Measurements from ENCODE around the gene ENTPD1.

Gene ENTPD1

DNA sequence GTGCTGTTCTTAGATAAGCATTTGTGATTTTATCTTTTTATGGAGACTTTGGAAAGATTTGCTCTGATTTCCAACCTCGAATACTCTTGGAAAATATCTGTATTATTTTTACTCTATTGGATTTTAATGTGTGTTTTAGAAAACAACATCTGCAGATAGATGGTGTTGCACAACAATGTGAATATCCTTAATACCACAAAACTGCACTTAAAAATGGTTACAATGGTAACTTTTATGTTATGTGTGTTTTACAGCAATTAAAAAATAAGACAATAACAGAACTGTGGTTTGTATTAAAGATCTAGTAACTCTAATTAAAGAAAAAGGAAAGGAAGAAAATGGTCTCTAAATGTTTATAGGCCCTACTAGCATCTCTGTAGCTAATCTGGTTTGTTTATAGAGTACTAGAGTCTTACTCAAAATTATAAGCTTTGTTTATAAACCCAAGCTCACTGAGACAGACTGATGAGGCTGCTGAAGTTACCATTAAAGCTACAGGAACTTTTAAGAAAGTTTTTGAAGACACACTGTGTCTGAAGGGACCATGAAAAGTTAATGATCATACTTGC is 77.2 kb downstream of the ENTPD1 start:
- DNase-seq: no peak

DNA sequence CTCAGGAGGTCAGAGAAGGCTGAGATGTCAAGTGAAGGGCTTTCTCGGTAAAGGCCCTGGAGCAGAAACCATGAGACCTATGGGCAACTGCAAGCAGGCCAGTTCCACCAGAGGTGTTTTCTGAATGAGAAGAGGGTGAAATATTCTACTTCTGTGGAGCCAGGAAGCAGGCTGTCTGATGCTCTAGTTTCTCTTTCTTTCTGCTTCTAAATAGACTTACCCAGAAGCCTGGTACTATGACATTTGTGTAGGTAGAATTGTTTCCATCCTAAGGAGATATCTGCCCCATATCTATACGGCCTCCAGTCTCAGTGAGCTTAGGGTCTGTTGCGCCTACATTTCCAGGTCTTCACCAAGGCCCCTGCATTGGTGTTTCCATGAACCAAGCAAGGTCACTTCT is 78.4 kb downstream of the ENTPD1 start:
- no peak for DNase-seq

DNA sequence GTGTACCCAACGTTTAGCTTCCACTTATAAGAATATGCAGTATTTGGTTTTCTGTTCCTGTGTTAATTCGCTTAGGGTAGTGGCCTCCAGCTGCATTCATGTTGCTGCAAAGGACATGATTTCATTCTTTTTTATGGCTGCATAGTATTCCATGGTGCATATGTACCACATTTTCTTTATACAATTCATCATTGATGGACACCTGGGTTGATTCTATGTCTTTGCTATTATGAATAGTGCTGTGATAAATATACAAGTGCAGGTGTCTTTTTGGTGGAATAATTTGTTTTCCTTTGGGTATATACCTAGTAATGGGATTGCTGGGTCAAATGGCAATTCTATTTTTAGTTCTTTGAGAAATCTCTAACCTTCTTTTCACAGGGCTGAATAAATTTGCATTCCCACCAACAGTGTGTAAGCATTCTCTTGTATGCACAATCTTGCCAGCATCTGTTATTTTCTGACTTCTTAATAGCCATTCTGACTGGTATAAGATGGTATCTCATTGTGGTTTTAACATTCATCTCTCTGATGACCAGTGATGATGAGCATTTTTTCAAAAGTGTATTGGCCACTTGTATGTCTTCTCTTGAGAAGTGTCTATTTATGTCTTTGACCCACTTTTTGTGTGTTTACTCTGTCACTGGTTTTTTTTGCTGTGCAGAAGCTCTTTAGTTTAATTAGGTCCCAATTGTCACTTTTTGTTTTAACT is 79.3 kb downstream of the ENTPD1 start:
- DNase-seq: no peak

DNA sequence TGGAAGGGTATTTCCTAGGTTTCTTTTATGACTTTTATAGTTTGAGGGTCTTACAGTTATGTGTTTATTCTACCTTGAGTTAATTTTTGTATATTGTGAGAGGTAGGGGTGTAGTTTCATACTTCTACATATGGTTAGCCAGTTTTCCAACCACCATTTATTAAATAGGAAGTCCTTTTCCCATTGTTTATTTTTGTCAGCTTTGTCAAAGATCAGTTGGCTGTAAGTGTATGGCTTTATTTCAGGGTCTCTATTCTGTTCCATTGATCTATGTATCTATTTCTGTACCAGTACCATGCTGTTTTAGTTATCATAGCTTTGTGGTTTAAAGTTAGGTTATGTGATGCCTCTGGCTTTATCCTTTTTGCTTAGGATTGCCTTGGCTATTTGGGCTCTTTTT is 79.9 kb downstream of the ENTPD1 start:
- no peak for DNase-seq

DNA sequence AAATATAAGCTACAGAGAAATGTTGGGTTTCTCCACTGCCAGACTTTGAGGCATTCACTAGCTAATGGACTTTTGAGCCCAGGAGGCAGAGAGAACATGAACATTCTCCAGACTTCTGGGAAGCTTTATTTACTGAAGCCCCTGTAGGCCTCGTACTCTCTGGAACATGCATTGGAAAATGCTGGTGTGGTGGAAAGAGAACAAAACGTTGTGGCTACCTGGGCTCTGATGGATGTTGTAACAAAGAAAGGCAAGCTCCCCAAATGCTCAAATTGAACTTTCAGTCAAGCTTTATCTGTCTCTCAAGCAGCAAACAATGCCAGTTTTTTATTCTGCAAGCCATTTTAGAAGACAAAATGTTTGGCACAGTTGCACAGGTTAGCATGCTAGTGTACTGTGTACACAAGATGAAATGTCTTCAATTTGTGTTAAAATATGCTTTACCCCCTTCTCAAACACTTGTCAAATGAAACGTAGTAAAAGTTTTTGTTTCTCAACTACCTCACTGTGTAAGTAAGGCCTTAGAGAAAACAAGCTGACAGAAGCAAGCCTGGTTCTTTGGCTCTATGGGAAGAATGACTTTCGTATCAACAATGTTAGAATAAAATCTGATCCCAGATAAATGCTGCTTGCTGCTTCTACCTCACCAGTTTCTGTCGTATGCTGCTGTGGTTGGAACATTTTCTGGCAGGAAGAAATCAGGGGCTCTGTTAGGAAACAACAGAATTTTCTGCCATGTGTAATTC is 80.8 kb downstream of the ENTPD1 start:
- DNase-seq: no peak

DNA sequence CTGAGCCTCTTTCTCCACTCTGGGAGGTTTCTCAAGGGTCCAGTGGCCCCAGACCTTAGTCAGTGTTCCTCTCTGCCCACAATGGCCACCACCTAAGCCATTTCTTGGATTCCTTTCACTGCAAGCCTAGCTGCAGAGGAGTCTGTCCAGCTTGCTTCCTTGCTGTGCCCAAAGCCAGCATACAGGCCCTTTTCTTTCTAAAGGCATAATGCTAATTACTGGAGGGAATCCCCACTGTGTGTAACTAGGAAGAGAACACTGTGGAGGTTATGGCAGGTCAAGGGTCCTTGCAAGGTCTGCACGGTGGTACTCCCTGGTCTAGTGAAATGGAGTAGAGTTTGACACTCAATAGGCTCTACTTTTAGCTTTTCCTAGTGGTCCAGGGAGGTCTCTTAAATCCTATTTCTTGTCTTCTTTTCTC is 81.4 kb downstream of the ENTPD1 start:
- no peak for DNase-seq

DNA sequence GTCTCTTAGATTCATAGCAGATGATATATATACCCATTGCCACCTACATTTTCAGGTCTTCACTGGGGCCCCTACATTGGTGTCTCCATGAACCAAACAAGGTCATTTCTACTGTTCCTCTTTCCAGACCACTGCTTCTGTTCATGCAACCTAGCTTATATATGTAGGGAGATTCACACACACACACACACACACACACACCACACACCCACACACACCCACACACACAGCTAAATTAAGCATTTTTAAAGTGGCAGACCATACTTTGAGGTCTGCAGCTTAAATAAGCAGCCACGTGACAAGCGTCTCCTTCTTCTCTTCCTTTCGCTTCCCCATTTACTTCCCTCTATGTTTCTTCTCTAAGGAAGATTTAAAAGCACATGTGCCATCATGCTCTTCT is 81.8 kb downstream of the ENTPD1 start:
- no peak for DNase-seq

DNA sequence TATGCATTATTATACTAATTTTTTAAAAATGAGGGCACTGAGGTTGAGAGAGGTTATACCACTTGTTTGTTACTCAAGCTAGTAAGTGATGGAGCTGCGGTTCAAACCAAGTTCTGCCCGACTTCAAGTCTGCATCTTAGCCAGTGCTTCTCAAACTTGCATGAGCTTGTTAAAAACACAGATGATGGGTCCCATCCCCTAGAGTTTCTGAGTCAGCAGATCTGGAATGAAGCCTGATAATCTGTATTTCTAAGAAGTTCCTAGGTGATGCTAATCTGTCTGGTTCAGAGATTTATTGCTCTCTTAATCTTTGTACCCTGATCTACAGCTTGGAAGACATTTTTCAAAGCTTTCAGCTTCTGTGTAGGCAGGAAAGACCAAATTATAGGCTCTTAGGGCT is 84.2 kb downstream of the ENTPD1 start:
- no peak for DNase-seq

DNA sequence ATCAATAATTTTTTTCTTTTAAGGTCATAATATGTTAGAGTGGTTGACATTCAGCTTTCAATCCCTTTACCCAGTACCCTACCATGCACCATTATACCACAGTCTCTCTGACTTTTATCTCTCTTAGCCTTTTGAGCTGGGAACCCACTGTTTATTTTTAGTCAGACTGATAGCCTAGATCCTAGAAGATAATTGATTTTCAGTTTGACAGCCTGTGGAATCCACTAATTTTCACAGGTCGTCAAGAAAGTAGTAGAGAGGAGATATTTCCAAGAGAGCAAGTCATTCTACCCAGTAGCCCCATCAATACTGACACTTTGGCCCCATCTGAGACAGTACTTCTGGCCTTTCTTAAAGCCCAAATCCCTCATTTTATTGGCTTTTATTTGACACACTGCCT is 84.7 kb downstream of the ENTPD1 start:
- DNase-seq: no peak

DNA sequence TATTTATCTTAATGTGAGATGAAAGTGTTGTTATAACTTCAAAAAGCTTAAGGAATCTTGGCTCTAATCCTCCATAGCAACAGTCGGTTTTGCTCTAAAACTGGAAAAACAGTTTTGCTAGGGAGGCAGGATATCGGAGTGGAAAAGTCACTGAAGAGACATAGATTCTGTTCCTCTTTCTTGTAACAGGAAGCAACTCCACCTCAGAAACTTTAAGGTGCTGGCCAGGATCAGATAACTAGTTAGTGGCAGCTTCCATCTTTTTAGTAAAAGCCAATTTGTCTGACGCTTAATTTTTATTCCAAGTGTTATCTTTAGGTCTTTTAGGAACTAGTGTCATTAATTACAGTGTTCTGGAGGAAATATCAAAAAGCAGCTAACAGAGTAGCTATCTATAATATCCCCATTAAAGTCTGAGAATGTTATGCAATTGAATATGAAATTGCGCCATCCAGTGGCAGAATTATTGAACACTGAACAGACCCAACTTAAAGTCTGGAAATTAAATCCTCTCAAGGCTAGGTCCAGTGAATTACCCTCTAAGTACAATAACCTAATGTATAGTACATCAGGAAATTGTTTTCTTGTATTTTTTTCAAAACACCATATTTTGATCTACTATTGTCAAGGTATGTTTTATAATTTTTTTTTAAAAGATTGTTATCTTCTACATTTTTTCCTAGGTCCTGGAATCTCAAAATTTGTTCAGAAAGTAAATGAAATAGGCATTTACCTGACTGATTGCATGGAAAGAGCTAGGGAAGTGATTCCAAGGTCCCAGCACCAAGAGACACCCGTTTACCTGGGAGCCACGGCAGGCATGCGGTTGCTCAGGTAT is 85.9 kb downstream of the ENTPD1 start:
- no peak for DNase-seq

DNA sequence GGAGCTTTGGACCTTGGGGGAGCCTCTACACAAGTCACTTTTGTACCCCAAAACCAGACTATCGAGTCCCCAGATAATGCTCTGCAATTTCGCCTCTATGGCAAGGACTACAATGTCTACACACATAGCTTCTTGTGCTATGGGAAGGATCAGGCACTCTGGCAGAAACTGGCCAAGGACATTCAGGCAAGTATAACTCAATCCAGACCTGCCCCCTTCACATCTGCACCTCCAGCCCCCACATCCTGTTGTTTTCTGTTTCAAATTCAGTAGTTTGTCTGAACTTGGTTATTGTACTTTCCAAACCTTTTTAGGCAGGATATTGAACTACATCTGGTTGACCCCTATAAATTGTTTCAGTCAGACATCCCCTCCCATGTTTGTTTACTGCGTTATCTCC is 89.4 kb downstream of the ENTPD1 start:
- no peak for DNase-seq

DNA sequence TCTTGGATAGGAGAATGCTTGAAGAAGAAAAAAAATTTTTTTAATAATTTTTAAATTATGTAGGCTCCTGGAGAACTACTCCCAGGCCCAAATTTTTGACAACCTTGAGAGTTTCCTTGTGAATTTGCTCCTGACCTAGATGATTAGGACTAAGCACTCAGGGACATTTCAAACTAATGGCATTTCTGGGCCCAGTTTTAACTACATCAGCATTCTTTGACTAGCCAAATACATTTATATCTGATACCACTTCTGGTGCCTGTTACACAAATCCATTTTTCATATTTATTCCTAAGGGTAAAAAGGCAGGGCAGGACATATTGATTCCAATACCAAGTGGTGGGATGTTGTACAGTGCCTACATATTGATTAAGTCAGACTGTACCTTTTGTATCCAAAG is 91.0 kb downstream of the ENTPD1 start:
- no peak for DNase-seq

DNA sequence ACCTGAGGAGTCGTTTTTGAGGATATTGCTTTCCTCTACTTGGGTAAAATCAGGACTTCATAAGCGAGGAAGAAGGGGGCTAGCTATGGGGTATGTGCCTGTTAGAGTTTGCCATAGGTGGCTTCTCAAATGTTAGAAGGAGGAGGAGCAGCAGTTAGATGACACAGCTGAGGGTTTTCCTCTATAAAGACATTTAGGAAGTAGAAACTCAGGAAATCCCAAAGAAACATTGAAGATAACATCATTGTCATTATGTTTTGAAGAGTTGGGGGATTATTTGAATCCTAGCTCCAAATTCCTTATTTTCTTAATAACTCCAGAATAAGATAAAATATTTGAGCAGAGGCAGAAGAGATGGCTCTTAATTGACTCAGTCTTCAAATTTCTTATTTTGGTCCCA is 92.9 kb downstream of the ENTPD1 start:
- no peak for DNase-seq

DNA sequence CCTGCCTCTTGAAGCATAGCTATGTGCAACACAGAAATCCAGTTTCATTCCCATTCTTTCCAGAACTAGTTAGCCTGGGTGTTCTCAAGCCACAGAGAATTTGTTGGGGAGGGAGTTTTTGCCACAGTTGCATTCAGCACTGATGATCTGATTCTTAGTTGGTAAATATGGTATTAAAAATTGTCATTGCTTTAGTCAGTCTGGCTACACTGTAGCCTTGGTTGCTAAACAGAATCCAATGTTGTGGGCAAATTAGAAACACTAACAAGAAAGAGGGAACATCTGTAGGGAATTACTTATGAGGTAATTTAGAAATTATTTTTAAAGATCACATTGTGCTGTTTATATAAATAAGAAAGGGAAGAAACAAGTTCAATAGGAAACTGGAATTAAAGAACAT is 94.8 kb downstream of the ENTPD1 start:
- DNase-seq: no peak

DNA sequence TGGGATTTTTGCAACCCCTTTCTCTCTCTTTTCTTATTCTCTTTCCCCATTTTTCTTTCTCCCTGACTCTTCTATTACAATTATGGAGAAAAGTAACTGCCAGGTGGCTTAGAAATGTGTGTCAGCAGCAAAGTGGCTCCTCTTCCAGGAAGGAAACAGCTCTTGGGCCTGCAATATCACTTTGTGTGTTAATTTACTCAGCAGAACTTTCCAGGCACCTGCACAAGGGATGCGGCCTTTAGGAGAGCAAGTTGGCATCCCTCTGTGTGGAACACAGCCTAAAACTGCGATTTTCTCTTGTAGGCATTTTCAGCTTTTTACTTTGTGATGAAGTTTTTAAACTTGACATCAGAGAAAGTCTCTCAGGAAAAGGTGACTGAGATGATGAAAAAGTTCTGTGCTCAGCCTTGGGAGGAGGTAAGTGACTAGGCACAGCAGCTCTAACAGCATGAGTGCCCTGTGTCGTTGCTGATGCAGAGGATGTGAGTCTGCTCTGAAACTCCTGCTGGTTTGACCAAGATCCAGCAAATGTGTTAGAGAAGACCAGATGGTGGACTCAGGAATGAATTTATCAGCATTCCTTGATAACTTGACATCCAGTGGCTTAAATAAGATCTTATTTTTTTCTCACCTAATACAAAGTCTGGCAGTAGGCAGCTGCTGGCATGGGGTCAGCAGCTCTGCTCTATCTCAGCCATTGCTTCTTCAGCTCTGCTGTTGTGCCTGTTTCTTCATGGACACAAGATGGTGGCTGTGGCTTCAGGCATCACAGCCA is 104.4 kb downstream of the ENTPD1 start:
- peak; percentile 4 for DNase-seq

DNA sequence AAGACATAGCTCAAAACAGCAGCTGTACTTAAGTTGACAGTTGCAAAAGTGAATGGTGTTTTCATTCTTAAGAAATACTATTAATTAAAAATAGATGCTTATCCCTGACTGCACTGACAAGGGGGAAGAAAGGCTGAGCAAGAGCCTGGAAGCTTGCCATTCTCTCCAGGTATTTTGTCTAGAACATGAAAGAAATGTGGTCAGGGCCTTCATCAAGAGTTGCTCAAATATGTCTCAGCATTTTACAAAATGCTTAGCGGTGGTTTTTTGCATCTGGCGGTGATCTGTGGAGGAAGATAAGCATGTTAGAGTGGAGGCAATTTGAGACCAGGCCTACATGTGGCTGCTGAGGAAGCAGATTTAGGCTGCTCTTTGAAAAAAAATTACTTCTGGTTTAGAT is 105.4 kb downstream of the ENTPD1 start:
- no peak for DNase-seq

DNA sequence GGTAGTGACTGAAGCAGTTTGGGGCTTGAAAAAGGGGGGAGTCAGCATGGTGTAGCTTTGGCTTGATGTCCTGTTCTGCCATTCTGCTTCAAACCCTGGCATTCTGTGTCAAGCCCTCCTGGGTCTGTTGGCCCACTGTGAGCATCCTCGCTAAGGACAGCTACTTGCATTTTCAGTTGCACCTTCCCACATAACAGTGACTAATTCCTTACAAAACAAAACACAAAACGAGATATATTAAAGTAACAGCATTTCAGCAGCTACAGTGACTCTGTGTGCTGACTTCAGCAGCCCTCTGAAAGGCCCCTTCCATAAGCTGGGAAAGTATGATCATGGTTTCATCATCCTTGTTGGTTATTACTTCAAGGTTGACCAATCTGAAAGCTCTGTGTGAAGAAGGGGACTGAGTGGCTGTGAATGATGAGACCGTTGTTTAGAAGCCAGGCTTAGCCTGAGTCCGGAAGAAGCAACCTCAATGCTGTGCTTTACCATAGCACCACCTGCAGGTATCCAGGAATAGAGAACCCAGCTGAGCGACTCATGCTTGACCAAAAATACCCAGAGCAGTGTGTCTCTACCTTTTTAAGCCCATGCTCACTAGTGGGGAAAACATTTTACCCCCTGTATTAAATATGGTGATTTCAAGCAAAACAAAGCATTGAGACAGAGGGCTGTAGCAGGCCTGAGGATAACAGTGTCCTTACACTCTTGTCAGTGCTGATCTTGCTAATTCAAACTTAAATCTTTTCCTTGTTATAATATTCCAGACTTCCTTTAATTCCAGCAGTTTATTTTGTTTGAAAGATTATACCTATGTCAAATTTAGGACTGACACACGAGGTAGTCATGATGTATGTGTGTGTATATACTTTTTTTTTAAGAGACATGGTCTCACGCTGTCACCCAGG is 109.2 kb downstream of the ENTPD1 start:
- DNase-seq: no peak

DNA sequence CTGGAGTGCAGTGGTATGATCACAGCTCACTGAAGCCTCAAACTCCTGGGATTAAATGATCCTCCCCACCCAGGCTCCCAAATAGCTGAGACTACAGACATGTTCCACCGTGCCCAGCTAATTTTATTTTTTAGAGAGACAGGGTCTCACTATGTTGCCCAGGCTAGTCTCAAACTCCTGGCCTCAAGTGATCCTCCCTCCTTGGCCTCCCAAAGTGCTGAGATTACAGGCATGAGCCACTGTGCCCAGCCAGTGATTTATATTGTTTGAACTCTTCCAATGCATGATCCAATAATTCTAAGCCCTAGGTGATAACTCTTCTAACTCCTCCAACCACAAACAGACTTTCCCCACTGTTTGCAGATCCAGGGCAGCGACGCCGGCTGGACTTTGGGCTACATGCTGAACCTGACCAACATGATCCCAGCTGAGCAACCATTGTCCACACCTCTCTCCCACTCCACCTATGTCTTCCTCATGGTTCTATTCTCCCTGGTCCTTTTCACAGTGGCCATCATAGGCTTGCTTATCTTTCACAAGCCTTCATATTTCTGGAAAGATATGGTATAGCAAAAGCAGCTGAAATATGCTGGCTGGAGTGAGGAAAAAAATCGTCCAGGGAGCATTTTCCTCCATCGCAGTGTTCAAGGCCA is 110.0 kb downstream of the ENTPD1 start:
- DNase-seq: no peak

DNA sequence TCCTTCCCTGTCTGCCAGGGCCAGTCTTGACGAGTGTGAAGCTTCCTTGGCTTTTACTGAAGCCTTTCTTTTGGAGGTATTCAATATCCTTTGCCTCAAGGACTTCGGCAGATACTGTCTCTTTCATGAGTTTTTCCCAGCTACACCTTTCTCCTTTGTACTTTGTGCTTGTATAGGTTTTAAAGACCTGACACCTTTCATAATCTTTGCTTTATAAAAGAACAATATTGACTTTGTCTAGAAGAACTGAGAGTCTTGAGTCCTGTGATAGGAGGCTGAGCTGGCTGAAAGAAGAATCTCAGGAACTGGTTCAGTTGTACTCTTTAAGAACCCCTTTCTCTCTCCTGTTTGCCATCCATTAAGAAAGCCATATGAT is 110.5 kb downstream of the ENTPD1 start:
- no peak for DNase-seq

DNA sequence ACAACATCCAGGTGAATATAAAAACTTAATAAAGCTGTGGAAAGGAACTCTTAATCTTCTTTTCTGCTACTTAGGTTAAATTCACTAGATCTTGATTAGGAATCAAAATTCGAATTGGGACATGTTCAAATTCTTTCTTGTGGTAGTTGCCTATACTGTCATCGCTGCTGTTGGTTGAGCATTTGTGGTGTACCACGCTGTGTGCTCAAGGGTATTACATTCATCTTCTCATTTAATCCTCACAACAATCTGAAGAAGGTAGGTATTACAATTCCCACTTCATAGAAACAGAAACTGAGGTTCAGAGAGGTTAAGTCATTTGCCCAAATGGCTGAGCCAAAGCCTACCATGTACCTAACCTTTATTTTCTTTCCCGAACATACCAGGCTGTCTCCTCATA is 111.9 kb downstream of the ENTPD1 start:
- no peak for DNase-seq

DNA sequence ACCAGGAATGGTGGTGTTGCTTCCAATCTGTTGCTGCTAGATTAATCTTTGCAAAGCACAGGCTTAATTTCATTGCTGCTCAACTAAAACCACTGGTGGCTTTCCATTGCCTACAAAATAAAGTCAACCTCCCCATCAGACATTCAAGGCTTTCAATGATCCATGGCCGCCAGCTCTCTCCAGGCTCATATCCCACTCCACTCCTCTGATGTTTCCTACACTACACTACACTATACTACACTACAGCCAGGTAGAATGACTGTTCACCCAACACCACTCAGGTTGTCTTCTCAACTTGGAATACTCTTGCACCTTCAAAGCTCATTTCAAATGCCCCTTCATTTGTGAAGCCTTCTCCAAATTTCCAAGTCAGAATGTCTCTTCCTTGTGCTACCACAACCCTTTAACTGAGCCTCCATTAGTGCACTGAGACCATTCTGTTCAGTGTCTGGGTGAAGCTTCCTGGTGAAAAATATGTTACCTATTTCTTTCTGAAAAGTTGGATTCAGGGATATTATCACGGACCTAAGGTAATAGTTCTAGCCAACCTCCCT is 116.3 kb downstream of the ENTPD1 start:
- no peak for DNase-seq

Measured in DMS 273 treated with DMSO at 0.1 percent for 48 hours (cell line).